Measurements from ENCODE around the gene CFAP46. TPM values are rescaled to one million over a fixed set of nuclear protein-coding genes. Genes with fewer than 3 reads are reported as not detected.
A peak's percentile ranks its signal among the peaks of the same experiment; 100 is the strongest.

CFAP46 gene
- total and polyA plus RNA-seq, 2 of the 8 experiments (the other 6 are each of a cell fraction or from before 2014, with no cell fraction given) = 2.6 to 4.8 TPM

GRCh38 chr10:132802048-132802447 lies 140.3 kb downstream of the CFAP46 start:
- no peak overlapping the region for H3K4me2 ChIP-seq (ENCODE audit: insufficient read depth in 1 of 2, low read depth in 2 of 2, low read length in 2 of 2)
- no peak overlapping the region for H3K23ac ChIP-seq (ENCODE audit: insufficient read length)
- no peak overlapping the region for H3K9ac ChIP-seq (replicated peaks in 1 of 4; ENCODE audit: extremely low read depth in 1 of 4, low read depth in 3 of 4, low read length in 3 of 4)
- H2BK5ac ChIP-seq (ENCODE audit: low read depth, low read length) = no peak overlapping the region
- H2BK120ac ChIP-seq (replicated peaks; ENCODE audit: low read depth, low read length) = no peak overlapping the region
- no peak overlapping the region for H2BK20ac ChIP-seq (ENCODE audit: low read length)
- no peak overlapping the region for H3K4ac ChIP-seq (replicated peaks; ENCODE audit: insufficient read length, low read depth, low read length)
- H4K91ac ChIP-seq (replicated peaks; ENCODE audit: insufficient read length, low read length) = peak overlapping the region; percentile 27
- H3K56ac ChIP-seq (replicated peaks; ENCODE audit: insufficient read length, low read depth, low read length) = no peak overlapping the region
- no peaks in the 10 kb centered on the region for H3K23me2 ChIP-seq (ENCODE audit: low read depth, low read length)
- ChIA-PET CTCF (ENCODE audit: partially characterized antibody) (interaction anchor here (1.6 to 2.3 kb wide), 7 partner anchors 8 to 228 kb away, joined by 3 to 11 read pairs (median 6); no protein-coding TSS in a partner anchor), POLR2A (ENCODE audit: partially characterized antibody) (no interaction called here)
- H4K8ac ChIP-seq (ENCODE audit: extremely low read depth, insufficient read depth, low read length) = no peak overlapping the region
- H2AK5ac ChIP-seq (ENCODE audit: low read depth, low read length) = no peak overlapping the region
- 96% methylated on average over 7 of the region's 8 CpGs; no CpG with 5 or more reads in 1 of the 2 experiments for WGBS, 2 experiments (ENCODE audit: extremely low coverage in 1 of 2, insufficient coverage in 1 of 2, insufficient read length in 1 of 2, insufficient replicate concordance in 2 of 2, low coverage in 1 of 2, low lambda C conversion rate in 2 of 2, missing lambda C conversion rate in 1 of 2)
- no peaks in the 10 kb centered on the region for H3K79me2 ChIP-seq (ENCODE audit: control insufficient read depth in 1 of 2, insufficient read depth in 2 of 2, low read length in 2 of 2)
- no peak overlapping the region for H2AFZ ChIP-seq (ENCODE audit: low read length)
- DNase-seq (ENCODE audit: low read depth in 1 of 2, low spot score in 2 of 2) (no peak), FAIRE-seq (no peak)
- no peak overlapping the region for H3K18ac ChIP-seq (ENCODE audit: extremely low read depth, low read length)
- no peaks in the 10 kb centered on the region for H3K79me1 ChIP-seq (ENCODE audit: low read depth, low read length)
- H3K14ac ChIP-seq (ENCODE audit: insufficient read length) = no peak overlapping the region
- no peak overlapping the region for H2BK12ac ChIP-seq (ENCODE audit: low read depth, low read length)
- no peaks in the 10 kb centered on the region for H3K36me3 ChIP-seq (ENCODE audit: control insufficient read depth in 2 of 4, insufficient read depth in 4 of 4, low read length in 3 of 4)
- no peak overlapping the region for H3K4me3 ChIP-seq (ENCODE audit: extremely low read depth in 1 of 4, insufficient read depth in 2 of 4, low read depth in 3 of 4, low read length in 4 of 4)
- no peaks in the 10 kb centered on the region for H3K4me1 ChIP-seq (replicated peaks in 1 of 4; ENCODE audit: control insufficient read depth in 3 of 4, insufficient read depth in 4 of 4, low read length in 3 of 4)
- no peaks in the 10 kb centered on the region for H4K20me1 ChIP-seq (replicated peaks in 1 of 2; ENCODE audit: control insufficient read depth in 1 of 2, insufficient read depth in 2 of 2, low read length in 2 of 2)
- no peak overlapping the region for H3K27ac ChIP-seq (ENCODE audit: low read depth, low read length)
- no peaks in the 10 kb centered on the region for H3K27me3 ChIP-seq (replicated peaks in 1 of 4; ENCODE audit: control insufficient read depth in 3 of 4, extremely low read depth in 1 of 4, insufficient read depth in 3 of 4, low read length in 3 of 4)
- H2BK15ac ChIP-seq (ENCODE audit: low read length) = no peak overlapping the region
- H4K5ac ChIP-seq (ENCODE audit: insufficient read length, low read depth, low read length) = no peak overlapping the region
- H3K9me3 ChIP-seq (ENCODE audit: insufficient read depth in 2 of 2, low read depth in 1 of 2, low read length in 1 of 2) = peaks cover 7% of the 10 kb centered on the region in 2 experiments; a peak in 3 of 4 replicates
- TF ChIP-seq SIRT6 (IDR thresholded peaks at IDR 0.05; ENCODE audit: low read length) = no peak
- no peak for TF ChIP-seq EZH2 (IDR thresholded peaks at IDR 0.05; ENCODE audit: low read depth, low read length, severe bottlenecking)
- TF ChIP-seq SIX5 (IDR thresholded peaks at IDR 0.05; ENCODE audit: low read depth, low read length) = no peak
- no peak for TF ChIP-seq BRCA1 (IDR thresholded peaks at IDR 0.05; ENCODE audit: low read depth, low read length)
- TF ChIP-seq TAF1 (IDR thresholded peaks at IDR 0.05; ENCODE audit: low read depth, low read length) = no peak
